Fibroblast of skin of back (primary cell): Measurements from ENCODE around the gene GAD1.

Experiments used
- DNase-seq: peaks from one replicate; pipeline ENCODE4 v3.0.0-alpha.2; 2013

GAD1 gene

GRCh38 chr2:170896622-170897021 is 79.9 kb downstream of the GAD1 start:
- no peak for DNase-seq

GRCh38 chr2:170897108-170897507 is 80.4 kb downstream of the GAD1 start:
- no peak for DNase-seq

GRCh38 chr2:170905864-170906263 is 89.2 kb downstream of the GAD1 start:
- no peak for DNase-seq
